CD4-positive, alpha-beta T cell (primary cell): Measurements from ENCODE around the gene COL15A1. TPM values are rescaled to one million over a fixed set of nuclear protein-coding genes. Genes with fewer than 3 reads are reported as not detected.

ENCODE experiments used
- ATAC-seq: fragments of 200-7000 bp; cut with Tn5 transposase; one replicate; pipeline ENCODE4 v1.10.0; 2022; ENCODE audit warnings: mild to moderate bottlenecking; ENCODE audit not compliant: poor library complexity
- CTCF ChIA-PET: fragments of 350-600 bp; sonication (Branson Sonifier 250); formaldehyde crosslinking; loops from one replicate; lab custom pipeline; 2021; ENCODE audit warnings: antibody characterized with exemption, inconsistent platforms; lab: Charles Lee
- POLR2A ChIA-PET: fragments of 350-600 bp; sonication (Branson Sonifier 250); formaldehyde crosslinking; loops from one replicate; lab custom pipeline; 2021; ENCODE audit warnings: antibody characterized with exemption, inconsistent platforms; lab: Charles Lee
- DNase-seq, 14 experiments: peaks; one replicate each; pipeline ENCODE4 v3.0.0-alpha.2; 2013 to 2020; ENCODE audit warnings: mixed read lengths in 2 of 14
- H3K27ac ChIP-seq, 2 donors: one replicate each; pipeline versions ENCODE4 v1.5.1 to v1.7.0; 2013; ENCODE audit warnings: low read length in 2 of 2, low read depth in 1 of 2, mild to moderate bottlenecking in 1 of 2
- H3K27me3 ChIP-seq, 2 experiments: 1 replicate in 1 of 2; 2 replicates in 1 of 2; pipeline versions ENCODE4 v1.6.1 to v1.7.0; 2013; ENCODE audit warnings: low read length in 2 of 2, control low read depth in 1 of 2, mild to moderate bottlenecking in 1 of 2, moderate library complexity in 1 of 2; ENCODE audit not compliant: insufficient read depth in 2 of 2, control insufficient read depth in 1 of 2
- H3K36me3 ChIP-seq: one replicate; pipeline ENCODE4 v1.6.1; 2013; ENCODE audit warnings: low read length, control low read depth; ENCODE audit not compliant: insufficient read depth
- H3K4me1 ChIP-seq: one replicate; pipeline ENCODE4 v1.6.1; 2013; ENCODE audit warnings: low read length, control low read depth; ENCODE audit not compliant: insufficient read depth
- H3K4me3 ChIP-seq: one replicate; pipeline ENCODE4 v1.5.1; 2013; ENCODE audit warnings: mild to moderate bottlenecking, low read length, moderate library complexity
- H3K9me3 ChIP-seq, 2 experiments: 1 replicate in 1 of 2; 2 replicates in 1 of 2; pipeline versions ENCODE4 v1.6.1 to v1.7.0; 2013; ENCODE audit warnings: low read length in 2 of 2, mild to moderate bottlenecking in 2 of 2, control low read depth in 1 of 2, moderate library complexity in 1 of 2; ENCODE audit not compliant: control insufficient read depth in 1 of 2, insufficient read depth in 1 of 2
- H3K27ac Mint-ChIP-seq: one replicate; pipeline ENCODE4 v1.8.0; 2020; ENCODE audit warnings: mixed read lengths
- H3K27me3 Mint-ChIP-seq: one replicate; pipeline ENCODE4 v1.8.0; 2021; ENCODE audit warnings: mixed read lengths
- H3K36me3 Mint-ChIP-seq: one replicate; pipeline ENCODE4 v1.8.0; 2021; ENCODE audit warnings: low read depth, mixed read lengths
- H3K4me1 Mint-ChIP-seq: one replicate; pipeline ENCODE4 v1.8.0; 2021; ENCODE audit warnings: low read depth, mixed read lengths
- H3K4me3 Mint-ChIP-seq: one replicate; pipeline ENCODE4 v1.8.0; 2020; ENCODE audit warnings: mild to moderate bottlenecking, mixed read lengths
- H3K9me3 Mint-ChIP-seq: one replicate; pipeline ENCODE4 v1.8.0; 2020; ENCODE audit warnings: mixed read lengths
- CTCF ChIP-seq: fragments of 200-600 bp; IDR thresholded peaks from one replicate; pipeline ENCODE4 v1.8.0; 2022; ENCODE audit warnings: antibody characterized with exemption, mild to moderate bottlenecking
- intact Hi-C, 2 experiments: fragments of 100-400 bp; cut with DNase I in 1 of 2; cut with micrococcal nuclease in 1 of 2; formaldehyde crosslinking; loops; one replicate each; pipeline versions ENCODE4 v1.15.1 to v1.9.0; 2023 to 2025; cut with DNase I, micrococcal nuclease
- total RNA-seq, 174 experiments: library from RNA in 2 of 174; stranded (reverse) in 2 of 174; gene quantifications; one replicate each; pipeline ENCODE4 v1.2.3 and lab custom pipeline; 2021 to 2026

COL15A1 gene
- total RNA-seq, 2 experiments from 2014 or later = not detected

GRCh38 chr9:98925956-98926355 lies 17.8 kb upstream of the COL15A1 start:
- DNase-seq (no peak), ATAC-seq (no peak)
- no peak overlapping the region for H3K4me3 ChIP-seq
- Mint-ChIP-seq H3K4me3 (no peak overlapping the region), H3K27ac (no peak overlapping the region), H3K27me3 (peaks cover 16% of the 10 kb centered on the region), H3K9me3 (no peaks in the 10 kb centered on the region), H3K4me1 (no peaks in the 10 kb centered on the region), H3K36me3 (no peaks in the 10 kb centered on the region)
- H3K27me3 ChIP-seq = no peaks in the 10 kb centered on the region
- intact Hi-C loops = no loop called here
- ChIA-PET POLR2A (no interaction called here), CTCF (no interaction called here)
- no peaks in the 10 kb centered on the region for H3K9me3 ChIP-seq
- TF ChIP-seq CTCF = no peak
- no peak overlapping the region for H3K27ac ChIP-seq
- no peaks in the 10 kb centered on the region for H3K36me3 ChIP-seq
- no peaks in the 10 kb centered on the region for H3K4me1 ChIP-seq

GRCh38 chr9:98927724-98928123 lies 16.0 kb upstream of the COL15A1 start:
- H3K9me3 ChIP-seq = no peaks in the 10 kb centered on the region
- H3K36me3 ChIP-seq = no peaks in the 10 kb centered on the region
- Mint-ChIP-seq H3K4me3 (no peak overlapping the region), H3K4me1 (no peaks in the 10 kb centered on the region), H3K27ac (no peak overlapping the region), H3K36me3 (no peaks in the 10 kb centered on the region), H3K27me3 (peaks cover 23% of the 10 kb centered on the region), H3K9me3 (no peaks in the 10 kb centered on the region)
- no peaks in the 10 kb centered on the region for H3K4me1 ChIP-seq
- ChIA-PET CTCF (no interaction called here), POLR2A (no interaction called here)
- H3K27ac ChIP-seq = no peak overlapping the region
- intact Hi-C loops = no loop called here
- H3K27me3 ChIP-seq = no peaks in the 10 kb centered on the region
- no peak overlapping the region for H3K4me3 ChIP-seq
- DNase-seq (no peak), ATAC-seq (no peak)
- no peak for TF ChIP-seq CTCF

- intact Hi-C loops = no loop called here
- DNase-seq = no peak
- CTCF ChIA-PET = no interaction called here
- no peak overlapping the region for H3K27ac Mint-ChIP-seq
- no peak overlapping the region for H3K27ac ChIP-seq
- H3K27me3 ChIP-seq = no peaks in the 10 kb centered on the region
- POLR2A ChIA-PET = interaction anchor here (0.6 kb wide), 1 partner anchor 297 kb away, joined by 3 read pairs; no protein-coding TSS in a partner anchor
- no peaks in the 10 kb centered on the region for H3K9me3 Mint-ChIP-seq
- no peak overlapping the region for H3K4me3 ChIP-seq
- no peaks in the 10 kb centered on the region for H3K4me1 Mint-ChIP-seq
- no peak for TF ChIP-seq CTCF
- H3K36me3 ChIP-seq = no peaks in the 10 kb centered on the region
- no peaks in the 10 kb centered on the region for H3K36me3 Mint-ChIP-seq
- no peak overlapping the region for H3K4me3 Mint-ChIP-seq
- peaks cover 28% of the 10 kb centered on the region for H3K27me3 Mint-ChIP-seq
- no peaks in the 10 kb centered on the region for H3K4me1 ChIP-seq
- no peaks in the 10 kb centered on the region for H3K9me3 ChIP-seq
- ATAC-seq = no peak
Measured at GRCh38 chr9:98929071-98929470, 14.6 kb upstream of the COL15A1 start.
